NOMO-1 (cell line): ENCODE measurements around the gene KLF9.

ENCODE experiments used
- DNase-seq, 2 experiments: peaks; one replicate each; lab custom pipeline; 2025; ENCODE audit not compliant: unreplicated experiment in 2 of 2; lab: John Stamatoyannopoulos, UW

The KLF9 gene

DNA sequence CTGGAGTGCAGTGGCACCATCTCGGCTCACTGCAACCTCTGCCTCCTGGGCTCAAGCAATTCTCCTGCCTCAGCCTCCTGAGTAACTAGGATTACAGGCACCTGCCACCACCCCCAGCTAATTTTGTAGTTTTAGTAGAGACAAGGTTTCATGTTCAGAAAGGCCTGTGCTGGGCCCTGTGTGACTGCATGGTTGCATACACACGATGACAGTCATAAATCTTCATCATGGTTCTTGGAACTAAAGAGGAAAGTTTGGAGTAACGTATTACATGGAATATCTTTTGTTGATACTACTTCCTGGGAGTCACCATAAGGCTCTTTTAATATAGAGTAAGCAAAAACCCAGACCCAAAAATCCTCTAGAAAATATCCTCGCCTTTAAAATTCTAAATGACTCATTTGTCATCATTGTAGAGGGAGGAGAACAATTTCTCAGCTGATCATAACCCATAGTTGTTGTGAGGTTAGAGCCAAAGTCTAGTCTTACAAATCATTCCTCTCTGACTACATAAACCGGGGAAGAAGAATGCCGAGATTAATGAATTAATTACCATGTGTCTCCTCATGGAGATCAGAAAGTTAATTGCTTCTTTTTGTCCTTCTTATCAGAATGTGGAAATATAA lies 47.0 kb downstream of the KLF9 start:
- no peak for DNase-seq

DNA sequence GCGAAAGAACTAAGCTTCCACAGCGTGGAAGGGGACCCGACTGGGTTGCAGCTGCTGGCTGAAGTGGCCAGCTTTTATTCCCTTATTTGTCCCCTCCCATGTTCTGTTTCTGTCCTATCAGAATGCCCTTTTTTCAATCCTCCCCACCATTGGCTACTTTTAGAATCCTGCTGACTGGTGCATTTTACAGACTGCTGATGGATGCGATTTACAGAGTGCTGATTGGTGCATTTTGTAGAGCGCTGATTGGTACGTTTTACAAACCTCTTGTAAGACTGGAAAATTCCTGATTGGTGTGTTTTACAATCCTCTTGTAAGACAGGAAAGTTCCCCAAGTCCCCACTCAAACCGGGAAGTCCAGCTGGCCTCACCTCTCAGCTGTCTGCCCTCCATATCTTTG lies 50.7 kb downstream of the KLF9 start:
- no peak for DNase-seq

DNA sequence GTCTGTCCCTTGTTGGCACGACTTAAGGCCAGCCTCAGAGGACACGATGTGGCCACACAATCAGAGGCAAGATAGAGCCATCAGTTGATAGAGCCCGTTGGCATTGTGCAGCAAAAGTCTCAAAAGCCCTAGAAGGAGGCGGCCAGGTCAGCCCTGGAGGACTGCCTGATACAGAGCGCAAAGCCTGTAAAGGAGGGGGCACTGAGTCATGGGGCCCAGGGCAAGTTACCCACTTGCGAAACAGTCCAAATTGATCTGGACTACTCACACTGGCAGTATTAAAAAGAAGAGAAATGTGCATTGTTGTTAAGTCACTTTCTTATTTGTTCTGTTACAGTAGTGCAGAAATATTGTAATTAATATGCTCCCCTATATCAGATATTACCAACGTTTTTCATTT lies 51.5 kb downstream of the KLF9 start:
- DNase-seq, result peak; percentile 1 to 2

DNA sequence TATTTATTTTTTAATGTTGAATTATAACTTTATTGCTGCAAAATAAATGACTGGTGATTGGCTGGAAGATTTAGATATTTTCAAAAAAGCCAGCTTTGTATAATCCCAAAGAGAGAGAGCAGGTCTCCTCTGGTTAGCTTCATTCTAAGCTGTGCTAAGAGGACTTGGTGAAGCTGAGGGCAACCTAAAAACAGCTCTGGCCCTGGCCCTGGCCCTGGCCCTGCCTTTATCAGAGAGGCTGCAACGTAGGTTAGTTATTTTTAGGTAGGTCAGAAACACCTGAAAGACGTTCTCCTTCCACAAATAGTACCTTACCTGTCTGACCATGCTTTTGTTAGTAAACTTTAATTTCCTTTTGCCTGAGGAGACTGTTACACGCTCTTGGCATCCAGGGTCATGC lies 58.7 kb downstream of the KLF9 start:
- no peak for DNase-seq

DNA sequence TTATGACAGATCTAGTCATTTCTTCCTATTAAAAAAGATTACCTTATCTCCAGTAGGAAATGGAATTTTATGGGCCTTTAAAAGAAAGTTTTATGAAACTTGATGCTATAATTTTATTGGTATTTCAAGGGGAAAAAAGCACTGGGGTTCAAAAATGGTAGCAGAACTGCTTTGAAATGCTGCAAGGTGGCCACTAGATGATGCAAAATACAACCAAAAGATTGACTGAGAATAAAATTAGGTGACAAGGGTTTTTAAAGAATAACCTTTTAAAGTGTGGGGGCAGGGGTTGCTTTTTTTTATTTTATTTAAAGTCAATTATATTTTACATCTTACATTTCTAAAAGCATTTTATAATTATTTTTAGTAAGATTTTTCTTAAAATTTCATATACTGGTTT lies 61.7 kb downstream of the KLF9 start:
- no peak for DNase-seq

DNA sequence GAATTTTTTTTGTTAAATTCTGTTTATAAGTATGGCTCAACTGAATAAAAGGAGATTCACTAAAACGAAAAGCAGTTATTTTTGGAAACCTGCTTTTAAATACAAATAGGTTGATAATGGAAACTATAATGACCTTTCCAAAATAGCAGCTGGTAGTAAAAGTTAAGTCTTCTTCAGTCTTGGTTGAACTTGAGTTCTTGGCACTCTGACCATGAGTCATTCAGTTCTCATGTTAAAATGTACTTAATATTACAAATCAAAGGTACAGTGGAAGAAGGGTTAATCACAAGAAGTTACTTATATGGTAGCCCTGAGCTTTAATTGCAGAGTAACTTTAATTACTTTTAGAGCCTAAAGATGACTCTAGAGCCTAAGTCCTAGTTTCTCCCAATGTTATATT lies 62.1 kb downstream of the KLF9 start:
- no peak for DNase-seq

DNA sequence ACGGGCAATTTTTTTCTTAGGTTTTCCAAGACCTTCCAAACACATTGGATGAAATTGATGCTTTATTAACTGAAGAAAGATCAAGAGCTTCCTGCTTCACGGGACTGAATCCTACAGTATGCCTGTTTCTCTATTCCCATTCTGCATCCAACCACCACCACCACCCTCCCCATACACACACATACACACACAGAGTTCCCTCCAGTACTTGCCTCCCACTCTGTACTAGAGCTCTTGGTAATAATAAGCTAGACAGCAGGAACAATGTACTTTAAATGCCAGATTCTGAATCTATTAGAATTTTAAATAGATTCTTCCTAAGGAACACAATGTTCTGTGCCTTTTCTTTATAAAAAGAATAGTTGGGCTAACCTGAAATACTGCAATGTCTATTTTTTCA lies 67.4 kb downstream of the KLF9 start:
- DNase-seq, result no peak

DNA sequence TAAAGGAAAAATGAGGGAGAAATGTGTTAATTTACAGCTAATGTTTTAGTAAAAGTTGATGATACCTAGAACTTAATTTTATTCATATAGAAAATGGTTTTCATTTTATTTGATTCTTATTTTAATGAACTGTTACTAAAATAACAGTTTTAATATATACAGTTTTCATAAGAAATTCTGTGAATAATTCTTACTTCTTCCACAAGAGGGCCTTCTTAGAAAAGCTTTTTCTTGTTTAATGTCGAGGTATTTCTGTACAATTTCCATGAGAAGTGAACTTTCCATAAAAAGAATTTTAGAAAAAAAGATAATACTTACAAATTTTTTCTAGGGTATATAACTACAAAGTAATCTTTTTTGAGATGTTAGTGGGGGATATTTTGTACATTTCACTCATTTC lies 73.9 kb downstream of the KLF9 start:
- no peak for DNase-seq
